Panc1 (cell line): Measurements from ENCODE around the gene COL5A2. TPM values are rescaled to one million over a fixed set of nuclear protein-coding genes. Genes with fewer than 3 reads are reported as not detected.

Experiments
- ATAC-seq: fragments of 200-7000 bp; cut with Tn5 transposase; 2 replicates; pipeline ENCODE4 v1.9.1; 2020; ENCODE audit warnings: mild to moderate bottlenecking, moderate library complexity
- Bru-seq: library from RNA; stranded (reverse); fragments of 400-500 nt; gene quantifications from one replicate; lab custom pipeline; 2021; lab: Mats Ljungman, UMichigan
- BruChase-seq, 2 experiments: library from RNA; stranded (reverse); fragments of 400-500 nt; gene quantifications; one replicate each; lab custom pipeline; 2021; lab: Mats Ljungman, UMichigan
- BruUV-seq: library from RNA; stranded (reverse); fragments of 400-500 nt; replicated peaks from 2 replicates; lab custom pipeline; 2021; lab: Mats Ljungman, UMichigan
- CTCF ChIA-PET: fragments of 300-600 bp; sonication (Branson Sonifier 250); formaldehyde crosslinking; loops from one replicate; lab custom pipeline; 2022; ENCODE audit warnings: antibody characterized with exemption; lab: Charles Lee
- POLR2A ChIA-PET: fragments of 300-600 bp; sonication (Branson Sonifier 250); formaldehyde crosslinking; loops from one replicate; lab custom pipeline; 2022; ENCODE audit warnings: antibody characterized with exemption; lab: Charles Lee
- DNase-seq: peaks from one replicate; pipeline ENCODE4 v3.0.0-alpha.2; 2010; ENCODE audit warnings: low read depth, low spot score
- H3K27ac ChIP-seq: 2 replicates; pipeline ENCODE4 v1.5.1; 2011; ENCODE audit warnings: mild to moderate bottlenecking, low read length, inconsistent platforms
- H3K27me3 ChIP-seq: fragments of 200-500 bp; sonication (Bioruptor generic); 2 replicates; pipeline ENCODE4 v1.6.0; 2014; ENCODE audit warnings: low read length, inconsistent platforms; ENCODE audit not compliant: control insufficient read depth, insufficient read depth
- H3K36me3 ChIP-seq: fragments of 200-500 bp; sonication (Bioruptor generic); 2 replicates; pipeline ENCODE4 v1.5.1; 2014; ENCODE audit warnings: inconsistent platforms, mild to moderate bottlenecking, low read length, moderate library complexity; ENCODE audit not compliant: control insufficient read depth, insufficient read depth
- H3K4me1 ChIP-seq: 2 replicates; pipeline ENCODE4 v1.5.1; 2011; ENCODE audit warnings: inconsistent platforms, mild to moderate bottlenecking, low read length, moderate library complexity; ENCODE audit not compliant: control insufficient read depth, insufficient read depth
- H3K4me3 ChIP-seq, 2 experiments: 2 replicates each; pipeline ENCODE4 v1.5.1; 2011 to 2012; ENCODE audit warnings: low read depth in 2 of 2, low read length in 2 of 2, mild to moderate bottlenecking in 2 of 2, inconsistent platforms in 1 of 2, moderate library complexity in 1 of 2
- H3K9me3 ChIP-seq: fragments of 200-500 bp; sonication (Bioruptor generic); 2 replicates; pipeline ENCODE4 v1.5.1; 2014; ENCODE audit warnings: low read depth, mild to moderate bottlenecking, inconsistent platforms, low read length, moderate library complexity; ENCODE audit not compliant: control insufficient read depth, insufficient read depth
- CTCF ChIP-seq: fragments of 450-650 bp; IDR thresholded peaks from 2 replicates; pipeline ENCODE4 v1.5.1; 2017; ENCODE audit warnings: mild to moderate bottlenecking
- POLR2AphosphoS5 ChIP-seq: IDR thresholded peaks from 2 replicates; pipeline ENCODE4 v1.6.1; 2012; ENCODE audit warnings: mild to moderate bottlenecking, low read depth, low read length, moderate library complexity
- REST ChIP-seq, 2 experiments: IDR thresholded peaks; 2 replicates each; pipeline ENCODE4 v1.6.1; 2011 to 2012; ENCODE audit warnings: low read depth in 2 of 2, control low read depth in 1 of 2, low read length in 1 of 2, mild to moderate bottlenecking in 1 of 2, moderate library complexity in 1 of 2; ENCODE audit not compliant: insufficient read depth in 1 of 2
- SIN3A ChIP-seq: IDR thresholded peaks from 2 replicates; pipeline ENCODE4 v1.6.1; 2012; ENCODE audit warnings: low read depth, mild to moderate bottlenecking, low read length, moderate library complexity, borderline replicate concordance; ENCODE audit not compliant: insufficient read depth
- TCF7L2 ChIP-seq: IDR thresholded peaks from 2 replicates; pipeline ENCODE4 v1.6.1; 2011; ENCODE audit warnings: mild to moderate bottlenecking, low read depth, low read length, inconsistent platforms
- in situ Hi-C: cut with HindIII; loops from 2 replicates; pipeline ENCODE4 v1.10.0; 2016; ENCODE audit warnings: low sequenced_read_pairs, low pct_unique_long_range_greater_than_20kb
- intact Hi-C: fragments of 100-400 bp; cut with micrococcal nuclease; formaldehyde crosslinking; loops from one replicate; pipeline ENCODE4 v1.10.0; 2022; ENCODE audit not compliant: unreplicated experiment
- long read RNA-seq: library from polyadenylated mRNA; unstranded; transcript quantifications from one replicate; pipeline ENCODE4 v2.0.0, GENCODE V29; 2021; ENCODE audit not compliant: unreplicated experiment
- polyA plus RNA-seq: library from polyadenylated mRNA; unstranded; fragments of >200 nt; gene quantifications from one replicate; pipeline ENCODE4 v1.2.1, GENCODE V29; 2012; ENCODE audit warnings: missing spikeins; ENCODE audit not compliant: insufficient read length
- total RNA-seq: library from RNA; stranded (reverse); gene quantifications from one replicate; pipeline ENCODE4 v1.2.1, GENCODE V29; 2021; ENCODE audit not compliant: unreplicated experiment

Gene COL5A2
- total RNA-seq: 144 TPM
- polyA plus RNA-seq: 91.2 TPM
- percentile 95 among the genes with signal in this experiment for Bru-seq, nascent RNA
- percentile 79 among the genes with signal in this experiment for BruChase-seq, experiment 1, labeled RNA remaining after a 2-hour chase
- BruChase-seq, experiment 2, labeled RNA remaining after a 6-hour chase: percentile 87 among the genes with signal in this experiment
- long read RNA-seq, full-length matches to known transcripts: 78 of 196 reads
- long read RNA-seq, partial matches to known transcripts: 106 of 196 reads
- long read RNA-seq, other reads (novel, unspliced or antisense): 12 of 196 reads

GRCh38 chr2:189179570-189179950 is at the start of gene COL5A2:
COL5A2 (minus strand) TSS chr2:189179761; CDS start chr2:189179604, 157 bp downstream.
- no peaks in the 10 kb centered on the region for H3K36me3 ChIP-seq
- no peaks in the 10 kb centered on the region for H3K27me3 ChIP-seq
- H3K9me3 ChIP-seq: no peaks in the 10 kb centered on the region
- ChIA-PET POLR2A (no interaction called here), CTCF (interaction anchor here (0.7 to 1.7 kb wide), 2 partner anchors 26 to 108 kb away, joined by 3 to 4 read pairs; no protein-coding TSS in a partner anchor)
- in situ Hi-C loops (no loop called here), intact Hi-C loops (loop anchor here (1.0 kb wide), 1 partner anchor 108 kb away; no protein-coding TSS in a partner anchor)
- no TSS peak for BruUV-seq
- peak within 1 kb of the TSS; percentile 64 to 95 for H3K4me3 ChIP-seq
- peak; percentile 91 for ATAC-seq
- peak within 1 kb of the TSS; percentile 84 for H3K27ac ChIP-seq
- DNase-seq: no peak
- H3K4me1 ChIP-seq: peaks cover 18% of the 10 kb centered on the region
- TF ChIP-seq SIN3A: no peak
- TF ChIP-seq CTCF: no peak
- peak; percentile 21; the same call in 1 of the 2 replicates for TF ChIP-seq TCF7L2
- peak; percentile 63 for TF ChIP-seq POLR2AphosphoS5
- peak in 1 of 2 experiments; percentile 67; a peak in 2 of 4 replicates for TF ChIP-seq REST (IDR thresholded peaks at IDR 0.05; ENCODE audit: insufficient read depth in 1 of 2, low read depth in 2 of 2, low read length in 1 of 2)

- in situ Hi-C loops (no loop called here), intact Hi-C loops (no loop called here)
- ATAC-seq (no peak), DNase-seq (no peak)
- peak overlapping the region; percentile 29; the same call in 1 of the 2 replicates for H3K27ac ChIP-seq
- H3K36me3 ChIP-seq: no peaks in the 10 kb centered on the region
- BruUV-seq: no TSS peak
- TF ChIP-seq CTCF: no peak
- no peak for TF ChIP-seq REST (IDR thresholded peaks at IDR 0.05; ENCODE audit: insufficient read depth in 1 of 2, low read depth in 2 of 2, low read length in 1 of 2)
- no peak for TF ChIP-seq TCF7L2
- TF ChIP-seq POLR2AphosphoS5: no peak
- TF ChIP-seq SIN3A: no peak
- no peak overlapping the region for H3K4me3 ChIP-seq
- H3K9me3 ChIP-seq: no peaks in the 10 kb centered on the region; the same call in 1 of the 2 replicates
- POLR2A ChIA-PET: no interaction called here
- H3K27me3 ChIP-seq: no peaks in the 10 kb centered on the region
- H3K4me1 ChIP-seq: peaks cover 10% of the 10 kb centered on the region
- CTCF ChIA-PET: no interaction called here
Measured at GRCh38 chr2:189226017-189226416, 46.5 kb upstream of the COL5A2 start.
